Suppressor macrophage (primary cell): ENCODE results near the gene METRNL.
"Not testable (repeated sequence)": the region's sequence is repeated elsewhere in the genome, so short reads cannot be mapped to it uniquely, and the experiment has no call there.

Source experiments
- DNase-seq, 4 experiments: peaks; one replicate each; pipeline ENCODE4 v3.0.0-alpha.2; 2020 to 2022

Gene METRNL

GRCh38 chr17:83053021-83053681, 26.3 kb upstream of the METRNL start:
- no peak for DNase-seq

DNA sequence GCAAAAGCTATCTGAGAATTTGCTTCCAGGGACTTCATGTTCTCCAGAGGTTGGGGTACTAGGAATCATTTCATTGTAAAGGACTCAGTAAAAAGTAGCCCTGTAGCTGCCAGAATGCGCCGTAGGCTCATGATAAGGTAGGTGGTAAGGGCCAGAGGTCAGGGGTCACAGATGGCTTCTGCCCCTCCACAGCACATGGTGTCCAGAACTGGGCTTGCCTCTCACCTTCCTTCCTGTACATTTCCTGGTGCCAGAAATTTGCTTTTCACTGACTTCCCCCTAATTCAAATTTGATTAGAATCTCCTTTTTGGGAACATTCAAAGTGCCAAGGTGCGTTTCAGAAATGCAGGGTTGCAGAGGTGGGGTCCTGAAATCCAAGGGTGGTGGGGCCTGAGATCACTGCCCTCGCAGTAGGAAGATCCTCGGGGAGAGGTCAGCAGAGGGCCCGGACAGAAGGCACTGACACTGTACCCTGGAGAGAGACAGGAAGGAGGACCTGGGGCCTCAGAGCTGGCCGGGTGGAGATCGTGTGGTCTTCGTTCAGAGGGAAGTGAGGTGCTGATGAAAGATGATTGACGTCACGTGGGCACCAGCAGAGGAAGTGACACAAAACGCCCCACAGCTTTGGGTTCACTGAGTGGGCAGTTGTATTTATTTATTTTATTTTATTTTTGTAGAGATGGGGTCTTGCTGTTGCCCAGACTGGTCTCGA, 25.5 kb upstream of the METRNL start:
- peak; percentile 93 to 98 (median 96) for DNase-seq

DNA sequence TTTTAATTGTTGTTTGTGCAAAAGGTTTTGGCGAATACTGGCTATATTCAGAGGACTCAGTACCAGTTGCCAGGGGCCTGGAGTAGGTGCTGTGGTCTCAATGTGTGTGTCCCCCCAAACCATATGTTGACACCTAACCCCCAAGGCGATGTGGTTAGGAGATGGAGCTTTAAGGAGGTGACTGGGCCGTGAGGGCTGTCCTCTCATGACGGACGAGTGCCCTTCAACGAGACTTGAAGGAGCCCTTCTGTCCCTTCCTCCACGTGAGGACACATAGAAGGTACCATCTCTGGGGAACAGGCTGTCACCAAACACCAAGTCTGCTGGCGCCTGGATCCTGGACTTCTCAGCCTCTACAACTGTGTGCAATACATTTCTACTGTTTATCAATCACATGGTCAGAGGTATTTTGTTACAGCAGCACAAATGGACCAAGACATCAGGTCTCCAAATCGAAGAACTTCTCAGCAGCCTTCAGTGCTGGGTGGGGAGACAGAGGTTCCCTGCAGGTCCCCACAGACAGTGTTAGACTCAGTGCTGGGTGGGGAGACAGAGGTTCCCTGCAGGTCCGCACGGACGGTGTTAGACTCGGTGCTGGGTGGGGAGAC, 24.8 kb upstream of the METRNL start:
- DNase-seq = no peak

DNA sequence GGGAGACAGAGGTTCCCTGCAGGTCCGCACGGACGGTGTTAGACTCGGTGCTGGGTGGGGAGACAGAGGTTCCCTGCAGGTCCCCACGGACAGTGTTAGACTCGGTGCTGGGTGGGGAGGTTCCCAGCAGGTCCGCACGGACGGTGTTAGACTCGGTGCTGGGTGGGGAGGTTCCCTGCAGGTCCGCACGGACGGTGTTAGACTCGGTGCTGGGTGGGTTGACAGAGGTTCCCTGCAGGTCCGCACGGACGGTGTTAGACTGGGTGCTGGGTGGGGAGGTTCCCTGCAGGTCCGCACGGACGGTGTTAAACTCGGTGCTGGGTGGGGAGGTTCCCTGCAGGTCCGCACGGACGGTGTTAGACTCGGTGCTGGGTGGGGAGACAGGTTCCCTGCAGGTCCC, 24.2 kb upstream of the METRNL start:
- not testable (repeated sequence) for DNase-seq

- DNase-seq = peak; percentile 75 to 86 (median 81)
Observed at GRCh38 chr17:83055911-83056582, 23.4 kb upstream of the METRNL start.

DNA sequence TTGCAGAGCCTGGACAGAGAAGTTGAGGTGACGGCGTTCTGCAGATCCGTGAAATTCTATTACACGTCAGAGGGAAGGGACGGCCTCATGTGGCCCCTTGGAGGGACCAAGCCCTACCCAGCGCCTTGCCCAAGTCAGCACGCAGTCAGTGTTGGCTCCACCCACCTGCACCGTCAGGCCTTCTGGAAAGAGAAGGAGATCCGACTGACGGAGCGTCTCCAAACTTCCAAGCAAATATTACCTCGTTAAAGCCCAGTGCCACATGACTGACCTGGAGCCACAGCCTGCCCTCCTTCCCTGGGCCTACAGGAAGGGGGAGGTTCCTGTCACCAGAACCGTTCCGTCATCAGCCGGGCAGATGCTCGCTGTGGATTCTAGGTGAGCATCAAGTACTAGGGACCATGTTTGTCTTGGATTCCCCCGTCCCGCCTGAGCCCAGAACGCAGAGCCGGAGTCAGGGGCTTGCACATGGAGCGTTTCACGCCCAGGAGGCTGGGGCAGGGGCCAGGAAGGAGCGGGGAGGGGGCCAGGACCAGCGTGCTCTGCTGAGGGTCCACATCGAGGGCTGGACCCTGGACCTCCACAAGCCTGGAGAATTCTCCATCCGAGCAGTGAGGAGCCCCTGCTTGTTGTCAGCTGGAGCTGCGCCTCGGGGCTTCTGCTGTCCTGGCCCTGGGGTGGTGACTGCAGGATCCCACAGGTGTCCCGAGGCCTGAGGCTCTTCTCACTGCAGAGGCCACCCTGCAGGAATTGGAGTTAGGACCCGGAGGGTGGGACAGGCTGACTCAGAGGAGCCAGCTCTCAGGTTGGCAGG, 22.6 kb upstream of the METRNL start:
- DNase-seq = no peak

- DNase-seq = no peak
Observed at GRCh38 chr17:83057397-83057761, 22.0 kb upstream of the METRNL start.

GRCh38 chr17:83057793-83058265, 21.6 kb upstream of the METRNL start:
- DNase-seq = no peak

- DNase-seq = no peak
Observed at GRCh38 chr17:83058266-83058798, 21.1 kb upstream of the METRNL start.

DNA sequence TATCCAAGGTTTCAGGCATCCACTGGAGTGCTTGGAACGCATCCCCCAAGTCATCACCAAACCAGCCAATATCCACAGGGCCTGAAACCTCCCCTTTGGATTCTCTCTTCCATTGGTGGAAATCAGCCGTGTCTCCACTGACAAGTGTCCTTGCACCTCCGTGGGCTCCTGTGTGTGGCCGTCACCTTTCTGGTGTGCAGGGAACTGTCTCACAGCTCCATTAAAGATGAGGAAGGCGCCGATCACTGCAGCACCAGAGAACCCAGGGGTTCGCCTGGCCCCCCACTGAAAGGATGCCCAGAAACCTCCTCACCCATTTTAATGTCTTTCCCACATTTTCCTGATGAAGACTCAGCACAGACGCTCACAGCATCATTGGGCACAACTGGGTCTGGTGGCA, 17.8 kb upstream of the METRNL start:
- no peak for DNase-seq

GRCh38 chr17:83062011-83062817, 17.2 kb upstream of the METRNL start:
- DNase-seq = peak in 2 of 4 experiments; percentile 34

DNA sequence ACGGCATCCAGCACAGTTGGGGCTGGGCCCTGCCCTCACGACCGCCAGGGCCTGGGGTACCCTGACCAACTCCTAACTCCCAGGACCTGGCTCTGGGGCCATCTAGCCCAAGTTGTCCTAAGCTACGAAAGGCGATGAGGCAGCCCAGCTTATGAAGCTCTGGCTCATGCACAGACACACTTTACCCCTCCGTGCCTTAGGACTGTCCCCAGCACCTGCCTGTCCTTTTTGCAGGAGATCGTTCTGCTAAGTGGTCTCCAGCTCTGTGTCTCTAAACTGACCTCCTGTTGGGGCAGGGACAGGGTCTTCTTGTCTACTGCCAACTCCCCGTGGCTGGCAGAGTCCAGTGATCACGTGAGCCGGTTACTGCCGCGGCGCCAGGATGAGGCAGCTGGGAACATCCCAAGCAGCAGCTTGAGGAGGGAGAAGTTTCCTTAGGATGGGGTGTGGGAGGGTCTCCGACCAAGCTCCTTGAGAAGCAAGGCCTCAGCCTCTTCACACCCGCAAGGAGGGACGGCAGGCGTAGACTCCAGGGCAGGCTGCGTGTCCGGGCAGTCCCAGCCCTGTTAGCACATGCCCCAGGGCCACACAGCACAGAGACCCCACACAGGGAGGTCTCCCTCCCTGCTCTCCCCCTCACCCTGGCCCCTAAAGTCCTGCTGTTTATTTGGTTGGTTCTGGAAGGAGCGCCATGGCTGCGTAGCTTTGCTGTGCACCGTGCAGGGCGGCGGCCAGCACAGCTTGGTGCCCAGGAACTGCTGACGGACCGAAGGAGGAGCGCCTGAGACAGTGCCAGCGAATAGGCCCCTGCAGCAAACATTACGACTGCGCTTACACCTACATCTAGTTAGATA, 16.4 kb upstream of the METRNL start:
- no peak for DNase-seq

DNA sequence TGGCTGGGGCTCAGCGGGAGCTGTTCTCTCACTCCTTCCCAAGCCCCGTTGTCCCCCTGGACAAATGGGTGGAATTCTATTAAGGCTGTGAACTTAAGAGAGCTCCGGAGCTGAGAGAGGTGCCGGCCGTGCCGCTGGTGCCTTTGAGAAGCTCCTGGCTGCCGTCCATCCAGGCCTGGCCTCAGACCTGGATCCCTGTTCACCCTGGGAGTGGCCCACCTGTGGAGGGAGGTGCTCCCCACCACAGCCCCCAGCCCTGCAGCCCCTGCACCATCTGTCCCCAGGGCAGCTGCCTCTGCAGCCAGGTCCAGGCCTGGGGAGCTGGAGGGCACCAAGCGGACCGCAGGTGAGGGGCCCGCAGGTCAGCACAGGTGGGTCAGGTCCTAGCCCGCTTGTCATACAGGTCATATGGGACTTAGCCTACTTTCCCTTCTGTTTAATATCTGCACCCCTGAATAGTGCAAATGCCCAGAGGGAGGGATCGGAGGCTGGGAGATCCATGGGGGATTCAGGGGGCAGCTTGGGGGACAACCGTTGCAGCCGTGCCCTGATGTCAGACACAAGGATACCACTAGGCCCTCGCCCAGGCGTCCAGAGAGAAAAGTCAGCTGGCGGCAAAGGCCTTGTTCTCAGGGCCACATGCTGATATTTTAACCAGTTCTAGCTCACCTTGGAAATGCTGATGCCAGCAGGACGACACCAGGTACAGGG, 15.2 kb upstream of the METRNL start:
- DNase-seq = peak in 1 of 4 experiments; percentile 2

GRCh38 chr17:83064732-83065659, 14.4 kb upstream of the METRNL start:
- peak in 1 of 4 experiments; percentile 2 for DNase-seq

DNA sequence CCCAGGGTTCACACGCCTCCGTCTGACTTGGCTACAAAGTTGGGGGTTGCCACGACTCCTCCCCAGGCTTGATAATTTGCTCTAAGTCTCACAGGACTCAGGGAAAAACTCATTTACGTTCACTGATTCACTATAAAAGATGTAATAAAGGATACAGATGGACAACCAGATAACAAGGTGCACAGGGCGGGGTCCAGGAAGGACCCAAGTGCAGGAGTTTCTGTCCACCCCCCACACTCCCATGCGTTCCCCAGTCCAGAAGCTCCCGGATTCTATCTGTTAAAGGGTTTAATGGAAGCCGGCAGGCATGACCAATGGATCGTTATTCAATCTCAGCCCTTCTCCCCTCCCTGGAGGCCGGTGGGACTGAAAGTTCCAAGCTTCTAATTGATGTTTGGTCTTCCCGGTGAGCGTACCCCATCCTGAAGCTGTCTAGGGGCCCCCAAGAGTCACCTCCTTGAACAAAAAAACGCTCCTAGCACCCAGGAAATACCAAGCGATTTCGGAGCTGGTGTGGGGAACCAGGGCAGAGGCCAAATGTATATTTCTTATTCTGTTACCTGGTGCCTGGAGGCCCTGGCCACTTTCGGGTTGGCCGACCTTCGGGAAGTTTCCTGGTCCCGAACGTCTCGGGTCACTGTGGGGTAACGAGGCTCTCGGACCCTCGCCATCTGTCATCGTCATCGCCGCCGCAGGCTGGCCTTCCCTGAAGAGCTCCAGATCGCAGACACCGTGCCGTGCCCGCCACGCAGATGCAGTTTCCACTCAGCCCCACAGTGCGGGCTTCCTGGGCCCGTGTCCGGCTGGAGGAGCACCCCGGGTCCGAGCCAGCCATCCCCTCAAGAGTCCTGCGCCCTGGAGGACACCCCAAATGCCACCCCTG, 13.5 kb upstream of the METRNL start:
- peak in 1 of 4 experiments; percentile 1 for DNase-seq

GRCh38 chr17:83066543-83066890, 12.9 kb upstream of the METRNL start:
- DNase-seq = not testable (repeated sequence)

- peak in 1 of 4 experiments; percentile 2 for DNase-seq
Observed at GRCh38 chr17:83067071-83067717, 12.2 kb upstream of the METRNL start.
